GM04504 (cell line): ENCODE results near the gene ZNF628.

ENCODE experiments used
- DNase-seq: peaks from one replicate; pipeline ENCODE4 v3.0.0-alpha.2; 2012; ENCODE audit warnings: low read depth

The ZNF628 gene

GRCh38 chr19:55451163-55451964, 25.1 kb upstream of the ZNF628 start:
- no peak for DNase-seq

GRCh38 chr19:55451965-55452748, 24.3 kb upstream of the ZNF628 start:
- no peak for DNase-seq

- DNase-seq: no peak
Observed at GRCh38 chr19:55452749-55453346, 23.6 kb upstream of the ZNF628 start.

- no peak for DNase-seq
Observed at GRCh38 chr19:55453511-55454260, 22.7 kb upstream of the ZNF628 start.

- no peak for DNase-seq
Observed at GRCh38 chr19:55454787-55455243, 21.6 kb upstream of the ZNF628 start.

- DNase-seq: no peak
Observed at GRCh38 chr19:55455576-55456235, 20.7 kb upstream of the ZNF628 start.

- no peak for DNase-seq
Observed at GRCh38 chr19:55456347-55456746, 20.1 kb upstream of the ZNF628 start.

- DNase-seq: no peak
Observed at GRCh38 chr19:55457683-55458457, 18.5 kb upstream of the ZNF628 start.

GRCh38 chr19:55459551-55459949, 16.9 kb upstream of the ZNF628 start:
- no peak for DNase-seq

GRCh38 chr19:55459950-55460657, 16.3 kb upstream of the ZNF628 start:
- DNase-seq: no peak

- peak; percentile 71 for DNase-seq
Observed at GRCh38 chr19:55460670-55461258, 15.7 kb upstream of the ZNF628 start.

GRCh38 chr19:55461259-55461973, 15.0 kb upstream of the ZNF628 start, which contains the start of gene ISOC2:
TSS of gene ISOC2 (minus strand) at chr19:55461642. CDS start at chr19:55456486, 5,156 bp downstream.
- DNase-seq: peak; percentile 100

GRCh38 chr19:55461974-55462626, 14.3 kb upstream of the ZNF628 start:
- no peak for DNase-seq

GRCh38 chr19:55462722-55463121, 13.7 kb upstream of the ZNF628 start:
- DNase-seq: no peak

GRCh38 chr19:55463583-55464031, 12.8 kb upstream of the ZNF628 start:
- DNase-seq: no peak

GRCh38 chr19:55464039-55464661, 12.3 kb upstream of the ZNF628 start:
- DNase-seq: no peak

- DNase-seq: no peak
Observed at GRCh38 chr19:55464662-55465054, 11.8 kb upstream of the ZNF628 start, which contains the start of gene C19orf85. TSS of gene C19orf85 (minus strand) at chr19:55464751. CDS start at chr19:55464554, 197 bp downstream.
